Spleen (tissue), 11 donors: Measurements from ENCODE around the gene CD2BP2. TPM values are rescaled to one million over a fixed set of nuclear protein-coding genes. Genes with fewer than 3 reads are reported as not detected.
"Not testable (repeated sequence)": the region's sequence is repeated elsewhere in the genome, so short reads cannot be mapped to it uniquely, and the experiment has no call there.

Experiments used
- DNase-seq: peaks from one replicate; pipeline ENCODE4 v3.0.0-alpha.2; 2020
- H3K27ac ChIP-seq, 8 donors: fragments of 200-600 bp; sonication (generic) in 7 of 8; 1 replicate in 4 of 8; 2 replicates in 4 of 8; pipeline versions ENCODE4 v1.5.0 to v1.8.0; 2016 to 2021; ENCODE audit warnings: inconsistent platforms in 4 of 8, mild to moderate bottlenecking in 4 of 8, moderate library complexity in 1 of 8
- H3K27me3 ChIP-seq, 7 donors: fragments of 200-600 bp; sonication (generic) in 6 of 7; replicated peaks in 1 of 7; 1 replicate in 4 of 7; 2 replicates in 3 of 7; pipeline versions ENCODE4 v1.5.0 to v1.8.0; 2016 to 2021; ENCODE audit warnings: inconsistent platforms in 3 of 7, mild to moderate bottlenecking in 1 of 7
- H3K36me3 ChIP-seq, 6 donors: fragments of 200-600 bp; sonication (generic) in 5 of 6; 1 replicate in 4 of 6; 2 replicates in 2 of 6; pipeline versions ENCODE4 v1.5.0 to v1.8.0; 2016 to 2021; ENCODE audit warnings: inconsistent platforms in 2 of 6
- H3K4me1 ChIP-seq, 6 donors: fragments of 200-600 bp; sonication (generic) in 5 of 6; 1 replicate in 3 of 6; 2 replicates in 3 of 6; pipeline versions ENCODE4 v1.5.0 to v1.8.0; 2016 to 2021; ENCODE audit warnings: inconsistent platforms in 3 of 6
- H3K4me3 ChIP-seq, 8 donors: fragments of 200-600 bp; sonication (generic) in 7 of 8; 1 replicate in 4 of 8; 2 replicates in 4 of 8; pipeline versions ENCODE4 v1.5.0 to v1.8.0; 2016 to 2021; ENCODE audit warnings: inconsistent platforms in 4 of 8, mild to moderate bottlenecking in 4 of 8, moderate library complexity in 2 of 8
- H3K9me3 ChIP-seq, 8 donors: fragments of 200-600 bp; sonication (generic) in 7 of 8; 1 replicate in 4 of 8; 2 replicates in 4 of 8; pipeline versions ENCODE4 v1.5.0 to v1.8.0; 2016 to 2021; ENCODE audit warnings: inconsistent platforms in 4 of 8
- CTCF ChIP-seq, 11 experiments: fragments of 200-600 bp in 7 of 11; fragments of 450-650 bp in 4 of 11; sonication (generic) in 4 of 11; IDR thresholded peaks in 8 of 11; conservative IDR thresholded peaks in 3 of 11; 1 replicate in 7 of 11; 2 replicates in 4 of 11; pipeline versions ENCODE4 v1.4.0 to v1.8.0; 2016 to 2021; ENCODE audit warnings: antibody characterized with exemption in 11 of 11, inconsistent platforms in 4 of 11, mild to moderate bottlenecking in 1 of 11
- POLR2A ChIP-seq, 3 donors: fragments of 450-650 bp; IDR thresholded peaks; one replicate each; pipeline ENCODE4 v1.5.1; 2017; ENCODE audit warnings: antibody characterized with exemption in 3 of 3, mild to moderate bottlenecking in 1 of 3
- POLR2AphosphoS5 ChIP-seq, 3 donors: sonication (generic); formaldehyde crosslinking; IDR thresholded peaks; one replicate each; pipeline ENCODE4 v1.5.1; 2017; ENCODE audit warnings: antibody characterized with exemption in 3 of 3
- WGBS, 5 donors: extraction: QIAGEN DNeasy Blood & Tissue Kit in 3 of 5; methylation state at CpG; one replicate each; pipeline versions ENCODE4 v1.1.5 to v1.1.7; 2013 to 2018; 5-methylcytosine and 5-hydroxymethylcytosine counted together
- intact Hi-C: fragments of 100-400 bp; cut with DNase I; formaldehyde crosslinking; loops from one replicate; pipeline ENCODE4 v1.15.0; 2023; ENCODE audit warnings: low total_unique reads
- polyA plus RNA-seq, 3 donors: library from polyadenylated mRNA; stranded (reverse); fragments of 200-250 nt; gene quantifications; one replicate each; pipeline ENCODE4 v1.2.1, GENCODE V29; 2013
- total RNA-seq, 7 donors: library from RNA; depleted of rRNA in 3 of 7; stranded (reverse); fragments of >200 nt in 3 of 7; fragmentation: NEBNext Ultra II Directional in 4 of 7; extraction: Animal tissue kit (Norgen Biotek cat#: 25700) in 4 of 7; gene quantifications; one replicate each; pipeline versions ENCODE4 v1.1.0 to v1.2.1, GENCODE V29; 2016 to 2021
- donor health status: healthy with polysubstance abuse.
- donor health status: DM: no; HTN: no; CAD: no; lungs with moderate emphysema.
- donor health status: DM: no; HTN: no; CAD: no.
- donor health status: Bipolar disorder and iron deficiency.
- donor health status: healthy.
- donor health status: DM: no; HTN: no; CAD: no.
- donor health status: DM: yes; HTN: yes; CAD: no.

The CD2BP2 gene
- total and polyA plus RNA-seq, 10 donors: 27.8 to 60.0 (median 43.0) TPM

GRCh38 chr16:30335598-30336474, 19.3 kb downstream of the CD2BP2 start:
- intact Hi-C loops: no loop called here
- Histone ChIP-seq H3K4me3 (peak overlapping the region; percentile 52 to 74 (median 64)), H3K4me1 (peaks cover 0 to 50% (median 19%) of the 10 kb centered on the region in 6 donors), H3K9me3 (no peaks in the 10 kb centered on the region), H3K27ac (peak overlapping the region; percentile 93 to 97 (median 95)), H3K27me3 (no peaks in the 10 kb centered on the region), H3K36me3 (no peaks in the 10 kb centered on the region)
- DNase-seq: peak; percentile 75
- TF ChIP-seq POLR2AphosphoS5 (IDR thresholded peaks at IDR 0.05): no peak
- TF ChIP-seq CTCF (IDR thresholded peaks at IDR 0.05 in 8 of 11, conservative IDR thresholded peaks at IDR 0.05 in 3 of 11): no peak
- TF ChIP-seq POLR2A (IDR thresholded peaks at IDR 0.05): no peak
- 39 to 47% (median 44%) methylated on average over 17 of the region's 17 CpGs for WGBS, 5 donors

- H3K27me3 ChIP-seq, H3K36me3 ChIP-seq, intact Hi-C loops, H3K9me3 ChIP-seq: not testable (repeated sequence)
- peak; percentile 97 for DNase-seq
- WGBS, 5 donors: 0 to 1% (median 1%) methylated on average over 50 to 70 of the region's 70 CpGs
- H3K27ac ChIP-seq: peak overlapping the region; percentile 93 to 97 (median 95)
- peaks cover 0 to 57% (median 24%) of the 10 kb centered on the region in 6 donors for H3K4me1 ChIP-seq
- peak overlapping the region; percentile 52 to 74 (median 64) for H3K4me3 ChIP-seq
- TF ChIP-seq POLR2A (IDR thresholded peaks at IDR 0.05): peak in 2 of 3 donors; percentile 36 to 76
- TF ChIP-seq POLR2AphosphoS5 (IDR thresholded peaks at IDR 0.05): peak; percentile 65 to 90 (median 86)
Observed at GRCh38 chr16:30335028-30335597, 20.0 kb downstream of the CD2BP2 start.

DNA sequence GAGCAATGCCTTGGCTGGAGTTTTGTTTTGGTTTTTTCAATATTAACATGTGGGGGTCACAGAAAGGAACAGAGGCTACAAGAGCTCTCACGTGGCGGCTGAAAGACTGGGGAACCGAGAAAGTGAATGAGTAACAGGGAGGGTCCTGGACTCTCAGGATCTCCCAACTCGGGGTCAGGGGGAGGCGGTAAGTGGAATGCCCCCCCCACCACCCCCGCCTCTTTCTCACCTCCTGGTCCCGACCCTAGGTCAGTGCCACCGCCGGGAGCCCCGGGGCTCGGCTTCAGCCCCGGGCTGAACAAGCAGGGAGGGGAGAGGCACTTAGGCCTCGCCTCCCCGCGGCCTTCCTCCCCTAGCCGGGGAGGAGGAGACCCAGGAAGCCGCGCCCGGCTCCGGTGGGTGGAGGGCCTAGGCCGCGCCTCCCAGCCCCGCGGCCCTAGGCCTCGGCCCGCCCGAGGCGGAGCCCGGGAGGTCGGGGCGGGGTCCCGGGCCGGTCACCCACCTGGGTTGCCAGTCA, 20.6 kb downstream of the CD2BP2 start:
- H3K27me3 ChIP-seq, H3K36me3 ChIP-seq, intact Hi-C loops, H3K9me3 ChIP-seq: not testable (repeated sequence)
- H3K4me1 ChIP-seq: peaks cover 0 to 63% (median 24%) of the 10 kb centered on the region in 6 donors
- whole genome bisulfite sequencing, 5 donors: 0 to 4% (median 0%) methylated on average over 8 to 28 of the region's 33 CpGs
- peak; percentile 98 for DNase-seq
- H3K27ac ChIP-seq: peak overlapping the region; percentile 93 to 97 (median 95)
- H3K4me3 ChIP-seq: peak overlapping the region; percentile 52 to 74 (median 64)

GRCh38 chr16:30324220-30324619, 30.9 kb downstream of the CD2BP2 start:
- 88 to 96% (median 93%) methylated on average over 6 of the region's 6 CpGs for WGBS, 5 donors
- H3K4me3 ChIP-seq, H3K27ac ChIP-seq, intact Hi-C loops, H3K27me3 ChIP-seq, H3K9me3 ChIP-seq, H3K36me3 ChIP-seq, DNase-seq: not testable (repeated sequence)
- peaks cover 0 to 36% (median 2%) of the 10 kb centered on the region in 6 donors for H3K4me1 ChIP-seq

DNA sequence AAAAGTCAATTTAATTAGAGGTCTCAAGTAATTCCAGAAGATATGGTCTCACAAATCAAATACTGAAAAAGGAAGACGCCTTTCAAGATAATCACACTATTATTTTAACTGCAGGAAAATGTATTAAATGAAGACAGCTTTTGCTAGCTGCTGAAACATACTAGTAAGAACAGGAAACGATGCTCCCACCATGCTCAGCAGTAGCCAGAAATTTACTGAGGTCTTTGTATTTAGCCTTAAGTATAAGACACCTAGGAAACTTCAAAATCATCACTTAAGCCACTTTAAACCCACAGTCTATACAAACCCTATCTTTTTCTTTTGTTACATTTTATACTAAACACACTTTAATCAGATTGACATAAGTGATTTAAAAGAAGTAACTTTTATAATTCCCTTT, 36.5 kb downstream of the CD2BP2 start:
- H3K4me1 ChIP-seq: peaks cover 0 to 31% (median 5%) of the 10 kb centered on the region in 6 donors
- DNase-seq, H3K27ac ChIP-seq, H3K9me3 ChIP-seq, intact Hi-C loops, H3K4me3 ChIP-seq, H3K27me3 ChIP-seq, H3K36me3 ChIP-seq: not testable (repeated sequence)
- WGBS, 5 donors: 36 to 71% (median 49%) methylated on average over 1 to 2 of the region's 2 CpGs

DNA sequence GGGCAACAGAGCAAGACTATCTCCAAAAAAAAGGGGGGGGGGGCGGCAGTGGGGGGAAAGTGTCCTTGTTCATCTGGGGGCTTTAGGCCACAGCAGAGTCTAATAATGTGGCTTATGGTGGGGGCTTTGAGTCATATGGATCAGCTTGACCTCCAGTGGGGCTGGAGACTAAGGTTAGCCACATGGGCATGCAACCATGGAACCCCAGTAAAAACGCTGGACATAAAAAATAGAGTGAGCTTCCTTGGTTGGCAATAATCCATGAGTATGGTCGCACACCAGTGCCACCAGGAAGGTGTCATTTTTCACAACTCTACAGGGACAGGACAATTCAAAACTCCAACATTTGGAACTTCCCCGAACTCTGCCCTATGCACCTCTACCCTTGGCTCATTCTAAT, 44.2 kb downstream of the CD2BP2 start:
- H3K4me1 ChIP-seq: peaks cover 4 to 17% (median 13%) of the 10 kb centered on the region in 6 donors
- intact Hi-C loops, H3K36me3 ChIP-seq, H3K4me3 ChIP-seq, H3K9me3 ChIP-seq, DNase-seq, H3K27me3 ChIP-seq, H3K27ac ChIP-seq: not testable (repeated sequence)
- WGBS, 5 donors: 80 to 90% (median 86%) methylated on average over 2 to 3 of the region's 4 CpGs; no CpG with 5 or more reads in 1 of the 5 donors

GRCh38 chr16:30309255-30309654, 45.9 kb downstream of the CD2BP2 start:
- H3K9me3 ChIP-seq, H3K36me3 ChIP-seq, H3K27me3 ChIP-seq, DNase-seq, intact Hi-C loops, H3K4me3 ChIP-seq: not testable (repeated sequence)
- Histone ChIP-seq H3K27ac (peak overlapping the region in 4 of 8 donors; percentile 34 to 63 (median 44)), H3K4me1 (peaks cover 4 to 17% (median 13%) of the 10 kb centered on the region in 6 donors)
- 74 to 90% (median 86%) methylated on average over 5 of the region's 5 CpGs for WGBS, 5 donors
